Endothelial cell of umbilical vein (primary cell): Measurements from ENCODE around the gene MCM3. TPM values are rescaled to one million over a fixed set of nuclear protein-coding genes. Genes with fewer than 3 reads are reported as not detected.

ENCODE experiments used
- BruUV-seq: library from RNA; stranded (reverse); fragments of 400-500 nt; replicated peaks from 2 replicates; lab custom pipeline; 2021; lab: Mats Ljungman, UMichigan
- CTCF ChIA-PET: fragments of 300-600, 350-600 bp; sonication (Branson Sonifier 250); formaldehyde crosslinking; loops from one replicate; lab custom pipeline; 2021; ENCODE audit warnings: antibody characterized with exemption, inconsistent platforms; lab: Charles Lee
- POLR2A ChIA-PET: fragments of 300-600, 350-600 bp; sonication (Branson Sonifier 250); formaldehyde crosslinking; loops from one replicate; lab custom pipeline; 2021; ENCODE audit warnings: antibody characterized with exemption, inconsistent platforms; lab: Charles Lee
- DNase-seq: peaks from one replicate; pipeline ENCODE4 v3.0.0-alpha.2; 2011; ENCODE audit warnings: low read depth, low spot score
- FAIRE-seq: peaks from 2 replicates; lab custom pipeline; 2011; peaks lifted over from hg19 to GRCh38; lab: Jason Lieb, UNC
- H2AFZ ChIP-seq: 2 replicates; pipeline ENCODE4 v1.6.0; 2012; ENCODE audit warnings: low read depth, low read length, control low read depth, inconsistent platforms
- H3K27ac ChIP-seq: 2 replicates; pipeline ENCODE4 v1.5.1; 2011; ENCODE audit warnings: low read depth, mild to moderate bottlenecking, control low read depth, low read length, moderate library complexity; ENCODE audit not compliant: insufficient read depth
- H3K27me3 ChIP-seq, 2 experiments: 2 replicates each; pipeline versions ENCODE4 v1.6.0 to v1.6.1; 2011; ENCODE audit warnings: low read length in 2 of 2, mixed read lengths in 1 of 2; ENCODE audit not compliant: control insufficient read depth in 2 of 2, insufficient read depth in 2 of 2
- H3K36me3 ChIP-seq, 2 experiments: 2 replicates in 1 of 2; 3 replicates in 1 of 2; pipeline ENCODE4 v1.5.1; 2011; ENCODE audit warnings: low read length in 2 of 2, mild to moderate bottlenecking in 1 of 2, moderate library complexity in 1 of 2; ENCODE audit not compliant: control insufficient read depth in 2 of 2, insufficient read depth in 2 of 2; ENCODE audit errors: extremely low read depth in 1 of 2
- H3K4me1 ChIP-seq: 3 replicates; pipeline ENCODE4 v1.5.1; 2011; ENCODE audit warnings: mild to moderate bottlenecking, low read length; ENCODE audit not compliant: control insufficient read depth, insufficient read depth; ENCODE audit errors: extremely low read depth
- H3K4me2 ChIP-seq: 2 replicates; pipeline ENCODE4 v1.6.1; 2011; ENCODE audit warnings: low read length, control low read depth, mixed read lengths; ENCODE audit not compliant: insufficient read depth
- H3K4me3 ChIP-seq, 3 experiments: fragments of 200-600 bp in 1 of 3; sonication (generic), shearing (Covaris generic) in 1 of 3; replicated peaks in 1 of 3; 2 replicates each; pipeline ENCODE4 v1.5.1; 2011 to 2016; ENCODE audit warnings: control low read depth in 3 of 3, low read length in 3 of 3, mild to moderate bottlenecking in 2 of 3, inconsistent platforms in 1 of 3, low read depth in 1 of 3, moderate library complexity in 1 of 3; ENCODE audit not compliant: insufficient read depth in 1 of 3
- H3K79me2 ChIP-seq: 2 replicates; pipeline ENCODE4 v1.6.0; 2012; ENCODE audit warnings: low read length, inconsistent platforms; ENCODE audit not compliant: control insufficient read depth, insufficient read depth
- H3K9ac ChIP-seq: replicated peaks from 2 replicates; pipeline ENCODE3; 2011; ENCODE audit warnings: low read length, control low read depth; ENCODE audit not compliant: insufficient read depth; ENCODE audit errors: extremely low read depth
- H3K9me1 ChIP-seq: replicated peaks from 3 replicates; pipeline ENCODE4 v1.6.0; 2011; ENCODE audit warnings: mild to moderate bottlenecking, low read length; ENCODE audit not compliant: control insufficient read depth, insufficient read depth; ENCODE audit errors: extremely low read depth
- H3K9me3 ChIP-seq: replicated peaks from 2 replicates; pipeline ENCODE4 v1.5.1; 2012; ENCODE audit warnings: low read length, inconsistent platforms; ENCODE audit not compliant: control insufficient read depth, insufficient read depth
- H4K20me1 ChIP-seq: replicated peaks from 2 replicates; pipeline ENCODE3; 2011; ENCODE audit warnings: mild to moderate bottlenecking, low read length; ENCODE audit not compliant: control insufficient read depth, insufficient read depth; ENCODE audit errors: extremely low read depth
- CTCF ChIP-seq, 2 donors: IDR thresholded peaks; 1 replicate in 1 of 2; 2 replicates in 1 of 2; pipeline ENCODE4 v1.5.1; 2011; ENCODE audit warnings: low read length in 2 of 2, mild to moderate bottlenecking in 2 of 2, moderate library complexity in 2 of 2, control low read depth in 1 of 2, inconsistent platforms in 1 of 2, low read depth in 1 of 2; ENCODE audit not compliant: insufficient read depth in 1 of 2; ENCODE audit errors: extremely low read depth in 1 of 2
- GATA2 ChIP-seq: IDR thresholded peaks from 2 replicates; pipeline ENCODE4 v1.7.0; 2011; ENCODE audit warnings: low read depth, mild to moderate bottlenecking, moderate library complexity, mixed read lengths, low read length; ENCODE audit not compliant: insufficient read length, insufficient read depth
- MYC ChIP-seq: IDR thresholded peaks from one replicate; pipeline ENCODE4 v1.6.1; 2011; ENCODE audit warnings: mild to moderate bottlenecking, low read depth, low read length
- dilution Hi-C: fragments of 300-500 bp; cut with MboI; formaldehyde crosslinking; loops from one replicate; pipeline ENCODE4 v1.15.0; 2019; ENCODE audit warnings: low sequenced_read_pairs; ENCODE audit not compliant: extremely low pct_ligation_motif_present
- intact Hi-C: fragments of 100-400 bp; cut with micrococcal nuclease; formaldehyde crosslinking; loops from one replicate; pipeline ENCODE4 v1.10.0; 2022
- polyA plus RNA-seq, 4 experiments: library from polyadenylated mRNA; depleted of rRNA in 3 of 4; stranded (reverse) in 3 of 4; unstranded in 1 of 4; fragments of >200 nt; gene quantifications; 2 replicates each; pipeline versions ENCODE4 v1.2.1 to v1.2.3, GENCODE V29; 2011 to 2012; ENCODE audit warnings: missing spikeins in 1 of 4
- total RNA-seq: library from RNA; stranded (reverse); gene quantifications from 2 replicates; pipeline ENCODE4 v1.2.3, GENCODE V29; 2021

MCM3 gene
- total and polyA plus RNA-seq, 2 donors (not counting 3 experiments of a cell fraction or from before 2014, with no cell fraction given), result 57.2 to 81.6 TPM

- Histone ChIP-seq H4K20me1 (no peaks in the 10 kb centered on the region), H3K27ac (no peak overlapping the region), H3K9me1 (no peaks in the 10 kb centered on the region), H2AFZ (peak overlapping the region; percentile 35), H3K9me3 (no peaks in the 10 kb centered on the region), H3K79me2 (peaks cover 23% of the 10 kb centered on the region), H3K4me1 (peaks cover 15% of the 10 kb centered on the region), H3K27me3 (peaks cover 0 to 2% of the 10 kb centered on the region in 2 experiments), H3K9ac (no peak overlapping the region), H3K4me3 (no peak overlapping the region), H3K4me2 (no peak overlapping the region), H3K36me3 (peaks cover 0 to 6% of the 10 kb centered on the region in 2 experiments)
- intact Hi-C loops, result loop anchor here (1.0 to 10.0 kb wide), 2 partner anchors 112 to 288 kb away; partner anchors contain the start of gene TRAM2
- BruUV-seq, result no TSS peak
- dilution Hi-C loops, result loop anchor here (25.0 kb wide), 1 partner anchor 100 kb away; no protein-coding TSS in a partner anchor
- ChIA-PET POLR2A (no interaction called here), CTCF (interaction anchor here (1.2 to 8.3 kb wide), 5 partner anchors 8 to 376 kb away, joined by 3 to 104 read pairs (median 9); partner anchors contain the start of gene PAQR8)
- TF ChIP-seq CTCF (IDR thresholded peaks at IDR 0.05; ENCODE audit: extremely low read depth in 1 of 2, insufficient read depth in 1 of 2, low read depth in 1 of 2, low read length in 2 of 2) (peak; percentile 68 to 70), MYC (no peak), GATA2 (peak; percentile 75)
- DNase-seq, result peak; percentile 59
- peak; percentile 52 for FAIRE-seq
Measured at GRCh38 chr6:52286798-52287432, 2.4 kb upstream of the MCM3 start.
